ENCODE data around the gene ANKRD44. TPM values are rescaled to one million over a fixed set of nuclear protein-coding genes. Genes with fewer than 3 reads are reported as not detected.

Gene ANKRD44
- polyA plus RNA-seq, 2 of the 4 experiments (the other 2 are of a cell fraction): 0.97 to 5.9 TPM

DNA sequence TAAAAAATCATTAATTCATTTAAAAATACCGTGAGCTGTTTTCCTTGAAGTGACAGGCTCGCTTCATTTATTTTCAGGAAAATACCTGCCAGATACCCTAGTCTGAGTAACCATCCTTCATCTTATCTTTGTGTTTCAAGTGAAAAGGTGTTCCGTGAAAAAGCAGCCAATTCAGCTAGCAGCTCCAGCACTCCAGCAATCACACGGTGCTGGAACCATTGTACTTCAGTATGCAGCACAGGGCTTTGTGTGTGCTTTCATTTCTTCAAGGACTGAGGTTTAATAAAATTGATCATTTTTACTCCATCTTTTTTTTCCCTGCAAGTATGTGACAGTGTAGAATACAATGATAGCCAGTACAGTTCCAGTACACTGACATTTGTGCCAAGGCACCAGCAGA lies 344.9 kb downstream of the ANKRD44 start:
- H3K27ac ChIP-seq: no peak overlapping the region
- ChIA-PET POLR2A (no interaction called here), CTCF (no interaction called here)
- no peak for DNase-seq (ENCODE audit: low read depth in 1 of 2, low spot score in 1 of 2)
- H3K9me3 ChIP-seq: no peaks in the 10 kb centered on the region
- H3K4me3 ChIP-seq: no peak overlapping the region
- TF ChIP-seq RNF2 (IDR thresholded peaks at IDR 0.05; ENCODE audit: borderline replicate concordance, low read depth) (no peak), RCOR1 (IDR thresholded peaks at IDR 0.05; ENCODE audit: low read depth, low read length) (no peak), ZNF302 (CRISPR knock-in tag; IDR thresholded peaks at IDR 0.05) (no peak), CHD4 (IDR thresholded peaks at IDR 0.05; ENCODE audit: borderline replicate concordance) (no peak), CEBPB (IDR thresholded peaks at IDR 0.05) (no peak), MYC (IDR thresholded peaks at IDR 0.05; ENCODE audit: borderline replicate concordance, low read length) (no peak), SREBF2 (IDR thresholded peaks at IDR 0.05) (no peak), ZFP36 (IDR thresholded peaks at IDR 0.05; ENCODE audit: borderline replicate concordance, partially characterized antibody) (no peak), TFCP2L1 (CRISPR knock-in tag; IDR thresholded peaks at IDR 0.05) (no peak), RFX5 (IDR thresholded peaks at IDR 0.05) (no peak), FOXS1 (CRISPR knock-in tag; IDR thresholded peaks at IDR 0.05) (no peak), BHLHE40 (IDR thresholded peaks at IDR 0.05; ENCODE audit: low read depth, low read length) (no peak), PHF8 (IDR thresholded peaks at IDR 0.05; ENCODE audit: borderline replicate concordance, low read depth) (no peak), ZC3H11A (IDR thresholded peaks at IDR 0.05) (no peak), FOSB (CRISPR knock-in tag; IDR thresholded peaks at IDR 0.05) (no peak), KDM5A (IDR thresholded peaks at IDR 0.05) (no peak), HOXB13 (CRISPR knock-in tag; IDR thresholded peaks at IDR 0.05; ENCODE audit: low read depth) (no peak), EHMT2 (IDR thresholded peaks at IDR 0.05; ENCODE audit: low read depth) (no peak)
- TF ChIP-seq, protein P1, sequence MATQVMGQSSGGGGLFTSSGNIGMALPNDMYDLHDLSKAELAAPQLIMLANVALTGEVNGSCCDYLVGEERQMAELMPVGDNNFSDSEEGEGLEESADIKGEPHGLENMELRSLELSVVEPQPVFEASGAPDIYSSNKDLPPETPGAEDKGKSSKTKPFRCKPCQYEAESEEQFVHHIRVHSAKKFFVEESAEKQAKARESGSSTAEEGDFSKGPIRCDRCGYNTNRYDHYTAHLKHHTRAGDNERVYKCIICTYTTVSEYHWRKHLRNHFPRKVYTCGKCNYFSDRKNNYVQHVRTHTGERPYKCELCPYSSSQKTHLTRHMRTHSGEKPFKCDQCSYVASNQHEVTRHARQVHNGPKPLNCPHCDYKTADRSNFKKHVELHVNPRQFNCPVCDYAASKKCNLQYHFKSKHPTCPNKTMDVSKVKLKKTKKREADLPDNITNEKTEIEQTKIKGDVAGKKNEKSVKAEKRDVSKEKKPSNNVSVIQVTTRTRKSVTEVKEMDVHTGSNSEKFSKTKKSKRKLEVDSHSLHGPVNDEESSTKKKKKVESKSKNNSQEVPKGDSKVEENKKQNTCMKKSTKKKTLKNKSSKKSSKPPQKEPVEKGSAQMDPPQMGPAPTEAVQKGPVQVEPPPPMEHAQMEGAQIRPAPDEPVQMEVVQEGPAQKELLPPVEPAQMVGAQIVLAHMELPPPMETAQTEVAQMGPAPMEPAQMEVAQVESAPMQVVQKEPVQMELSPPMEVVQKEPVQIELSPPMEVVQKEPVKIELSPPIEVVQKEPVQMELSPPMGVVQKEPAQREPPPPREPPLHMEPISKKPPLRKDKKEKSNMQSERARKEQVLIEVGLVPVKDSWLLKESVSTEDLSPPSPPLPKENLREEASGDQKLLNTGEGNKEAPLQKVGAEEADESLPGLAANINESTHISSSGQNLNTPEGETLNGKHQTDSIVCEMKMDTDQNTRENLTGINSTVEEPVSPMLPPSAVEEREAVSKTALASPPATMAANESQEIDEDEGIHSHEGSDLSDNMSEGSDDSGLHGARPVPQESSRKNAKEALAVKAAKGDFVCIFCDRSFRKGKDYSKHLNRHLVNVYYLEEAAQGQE (IDR thresholded peaks at IDR 0.05): no peak
- TF ChIP-seq, protein P2, sequence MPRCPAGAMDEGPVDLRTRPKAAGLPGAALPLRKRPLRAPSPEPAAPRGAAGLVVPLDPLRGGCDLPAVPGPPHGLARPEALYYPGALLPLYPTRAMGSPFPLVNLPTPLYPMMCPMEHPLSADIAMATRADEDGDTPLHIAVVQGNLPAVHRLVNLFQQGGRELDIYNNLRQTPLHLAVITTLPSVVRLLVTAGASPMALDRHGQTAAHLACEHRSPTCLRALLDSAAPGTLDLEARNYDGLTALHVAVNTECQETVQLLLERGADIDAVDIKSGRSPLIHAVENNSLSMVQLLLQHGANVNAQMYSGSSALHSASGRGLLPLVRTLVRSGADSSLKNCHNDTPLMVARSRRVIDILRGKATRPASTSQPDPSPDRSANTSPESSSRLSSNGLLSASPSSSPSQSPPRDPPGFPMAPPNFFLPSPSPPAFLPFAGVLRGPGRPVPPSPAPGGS (IDR thresholded peaks at IDR 0.05): no peak
- 88% methylated on average over 4 of the region's 4 CpGs for WGBS (ENCODE audit: missing lambda C conversion rate)
- no peak overlapping the region for H3K4me2 ChIP-seq
- no peak for FAIRE-seq
- no peaks in the 10 kb centered on the region for H3K4me1 ChIP-seq
- ATAC-seq: no peak

DNA sequence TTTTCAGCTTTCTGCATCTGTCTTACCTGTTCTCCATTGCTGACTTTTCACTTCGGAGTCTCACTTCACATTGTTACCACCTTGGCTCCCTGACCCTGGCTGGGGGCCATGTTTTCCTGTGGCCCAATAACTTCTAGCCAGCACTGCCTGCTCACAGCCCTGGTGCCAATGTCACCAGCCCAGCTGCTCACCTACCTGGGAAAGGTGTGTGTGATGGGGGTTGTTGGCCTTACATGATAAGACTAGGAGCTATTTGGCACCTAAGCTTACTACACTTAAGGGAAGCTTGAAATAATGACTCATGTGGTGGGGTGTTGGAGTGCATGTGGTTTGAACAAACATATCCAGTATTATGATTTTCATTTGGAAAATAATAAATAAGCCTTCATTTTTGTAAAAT lies 346.6 kb downstream of the ANKRD44 start:
- no peak for TF ChIP-seq EHF (CRISPR knock-in tag; IDR thresholded peaks at IDR 0.05)
- no peak for TF ChIP-seq BHLHE40 (IDR thresholded peaks at IDR 0.05; ENCODE audit: low read depth, low read length)
- TF ChIP-seq, protein P3, sequence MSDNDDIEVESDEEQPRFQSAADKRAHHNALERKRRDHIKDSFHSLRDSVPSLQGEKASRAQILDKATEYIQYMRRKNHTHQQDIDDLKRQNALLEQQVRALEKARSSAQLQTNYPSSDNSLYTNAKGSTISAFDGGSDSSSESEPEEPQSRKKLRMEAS (IDR thresholded peaks at IDR 0.05): no peak
- ATAC-seq: no peak
- no peak overlapping the region for H3K4me3 ChIP-seq
- POLR2A ChIA-PET: no interaction called here
- CTCF ChIA-PET: no interaction called here
- no peak overlapping the region for H3K4me2 ChIP-seq
- WGBS (ENCODE audit: missing lambda C conversion rate): 75% methylated on average over 1 of the region's 1 CpG
- FAIRE-seq: no peak
- H3K4me1 ChIP-seq: no peaks in the 10 kb centered on the region
- DNase-seq (ENCODE audit: low read depth in 1 of 2, low spot score in 1 of 2): no peak
- no peaks in the 10 kb centered on the region for H3K9me3 ChIP-seq
- no peak overlapping the region for H3K27ac ChIP-seq

All from A549 (cell line).